Measurements from ENCODE around the gene ATRN. TPM values are rescaled to one million over a fixed set of nuclear protein-coding genes. Genes with fewer than 3 reads are reported as not detected.

Gene ATRN
- total RNA-seq, 1 donor from 2014 or later = 11.9 TPM

Other genes with a start within 250 kb of the ATRN start
- 3.2 and 3.3 TPM in 2 replicates for gene SLC4A11, start 231.8 kb upstream of the ATRN start, total RNA-seq
- 0.78 and 0.98 TPM in 2 replicates for gene DNAAF9, start 63.3 kb upstream of the ATRN start, total RNA-seq
- not detected in 2 replicates for gene GFRA4, start 192.4 kb downstream of the ATRN start, total RNA-seq
- not detected in 2 replicates for gene ADAM33, start 211.0 kb downstream of the ATRN start, total RNA-seq
- gene SIGLEC1, start 241.6 kb downstream of the ATRN start, total RNA-seq = not detected in 2 replicates

Measured in activated T-helper 1 cell treated with anti-CD3 and anti-CD28 coated beads, Interleukin-12 subunit alpha, Interleukin-12 subunit beta, Interleukin-2, Interleukin-4 antibody, amounts not matched to agents 30 ng/mL and 10 ng/mL and 1 ng/mL, durations not matched to agents 14 hours and 24 hours and 36 hours (primary cell).